ENCODE data around the gene CLK2. TPM values are rescaled to one million over a fixed set of nuclear protein-coding genes. Genes with fewer than 3 reads are reported as not detected.

CLK2 gene
- total RNA-seq, 1 donor from 2014 or later: 20.9 TPM

- DNase-seq (ENCODE audit: missing footprints): peak; percentile 98
- intact Hi-C loops (cut with DNase I): loop anchor here (1.0 kb wide), 2 partner anchors 30 to 47 kb away; no protein-coding TSS in a partner anchor
- peak; percentile 91 for ATAC-seq
Observed at GRCh38 chr1:155277070-155277901, 4.0 kb upstream of the CLK2 start, which contains the start of gene HCN3. HCN3 (plus strand) TSS chr1:155277463; CDS start chr1:155277591, 128 bp downstream.

- ATAC-seq: peak; percentile 22
- intact Hi-C loops (cut with DNase I): loop anchor here (1.0 kb wide), 1 partner anchor 10 kb away; the partner anchor contains the start of gene SCAMP3
Observed at GRCh38 chr1:155272466-155273342, 600 bp downstream of the CLK2 start.

GRCh38 chr1:155269381-155269780 is 3.9 kb downstream of the CLK2 start:
- intact Hi-C loops (cut with DNase I): no loop called here
- ATAC-seq: no peak
- no peak for DNase-seq (ENCODE audit: missing footprints)

More at GRCh38 chr1:155272466-155273342, 600 bp downstream of the CLK2 start:
- no peak for DNase-seq (ENCODE audit: missing footprints)

- ATAC-seq: no peak
- no peak for DNase-seq (ENCODE audit: missing footprints)
- intact Hi-C loops (cut with DNase I): no loop called here
Observed at GRCh38 chr1:155268630-155269029, 4.7 kb downstream of the CLK2 start.

- intact Hi-C loops (cut with DNase I): no loop called here
- DNase-seq (ENCODE audit: missing footprints) (no peak), ATAC-seq (no peak)
Observed at GRCh38 chr1:155267373-155267772, 5.9 kb downstream of the CLK2 start.

GRCh38 chr1:155266553-155266952 is 6.8 kb downstream of the CLK2 start:
- intact Hi-C loops (cut with DNase I): no loop called here
- ATAC-seq (no peak), DNase-seq (ENCODE audit: missing footprints) (no peak)

GRCh38 chr1:155263067-155263466 is 10.2 kb downstream of the CLK2 start:
- no peak for DNase-seq (ENCODE audit: missing footprints)
- intact Hi-C loops (cut with DNase I): no loop called here
- no peak for ATAC-seq

GRCh38 chr1:155261852-155262673 is 11.2 kb downstream of the CLK2 start, which contains the start of gene SCAMP3:
SCAMP3 (minus strand) TSS chr1:155262360; CDS start chr1:155262151, 209 bp downstream.
- intact Hi-C loops (cut with DNase I): loop anchor here (1.0 kb wide), 1 partner anchor 11 kb away; the partner anchor contains the start of gene CLK2
- DNase-seq (ENCODE audit: missing footprints) (peak; percentile 96), ATAC-seq (peak; percentile 98)

GRCh38 chr1:155261493-155261851 is 11.8 kb downstream of the CLK2 start:
- no peak for DNase-seq (ENCODE audit: missing footprints)
- intact Hi-C loops (cut with DNase I): no loop called here
- no peak for ATAC-seq

GRCh38 chr1:155260276-155260675 is 13.0 kb downstream of the CLK2 start:
- intact Hi-C loops (cut with DNase I): no loop called here
- ATAC-seq: no peak
- no peak for DNase-seq (ENCODE audit: missing footprints)

- peak; percentile 53 for DNase-seq (ENCODE audit: missing footprints)
- intact Hi-C loops (cut with DNase I): no loop called here
- no peak for ATAC-seq
Observed at GRCh38 chr1:155256058-155256852, 17.0 kb downstream of the CLK2 start.

GRCh38 chr1:155255243-155256007 is 17.9 kb downstream of the CLK2 start, which contains the start of gene ENTREP3:
ENTREP3 (minus strand) TSS chr1:155255483; CDS start chr1:155254877, 606 bp downstream.
- peak; percentile 95 for DNase-seq (ENCODE audit: missing footprints)
- intact Hi-C loops (cut with DNase I): no loop called here
- peak; percentile 89 for ATAC-seq

GRCh38 chr1:155254714-155255242 is 18.5 kb downstream of the CLK2 start:
- intact Hi-C loops (cut with DNase I): no loop called here
- DNase-seq (ENCODE audit: missing footprints) (peak; percentile 75), ATAC-seq (peak; percentile 8)

GRCh38 chr1:155254228-155254713 is 19.0 kb downstream of the CLK2 start:
- DNase-seq (ENCODE audit: missing footprints) (peak; percentile 59), ATAC-seq (peak; percentile 0)
- intact Hi-C loops (cut with DNase I): no loop called here

GRCh38 chr1:155253797-155254196 is 19.5 kb downstream of the CLK2 start:
- DNase-seq (ENCODE audit: missing footprints) (no peak), ATAC-seq (no peak)
- intact Hi-C loops (cut with DNase I): no loop called here

- DNase-seq (ENCODE audit: missing footprints) (peak; percentile 50), ATAC-seq (no peak)
- intact Hi-C loops (cut with DNase I): no loop called here
Observed at GRCh38 chr1:155253208-155253607, 20.1 kb downstream of the CLK2 start.

Measured in Right ventricle myocardium inferior (tissue), 1 donor.